ENCODE results near the gene SCN1A. TPM values are rescaled to one million over a fixed set of nuclear protein-coding genes. Genes with fewer than 3 reads are reported as not detected.

Gene SCN1A
- total and polyA plus RNA-seq, 2 experiments from 2014 or later: 1.2 to 1.3 TPM

DNA sequence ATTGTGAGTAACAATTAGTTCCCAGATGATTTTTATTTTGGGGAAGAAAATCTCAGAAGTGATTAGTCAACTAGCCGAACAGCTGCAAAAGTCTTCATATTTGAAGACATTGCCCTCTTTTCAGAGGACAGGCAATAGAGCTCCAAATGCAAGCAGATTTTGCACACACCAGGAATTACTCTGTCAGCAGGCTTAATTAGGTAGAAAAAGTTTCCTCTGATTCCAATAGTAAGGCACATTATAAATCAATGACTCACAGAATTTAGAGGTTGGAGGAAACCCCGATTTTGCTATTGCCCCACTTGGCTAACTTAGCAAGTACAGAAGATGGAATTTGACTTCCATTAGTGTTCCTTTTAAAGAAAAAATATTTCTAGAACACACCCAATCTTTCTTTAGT lies 30.7 kb upstream of the SCN1A start:
- Mint-ChIP-seq H3K9me3 (no peaks in the 10 kb centered on the region), H3K4me1 (no peaks in the 10 kb centered on the region), H3K27me3 (ENCODE audit: insufficient read depth, low read depth, poor library complexity) (peaks cover 2% of the 10 kb centered on the region), H3K27ac (no peak overlapping the region), H3K4me3 (no peak overlapping the region), H3K36me3 (ENCODE audit: low read depth) (no peaks in the 10 kb centered on the region)
- H3F3A ChIP-seq (replicated peaks; ENCODE audit: low read depth): no peaks in the 10 kb centered on the region
- DNase-seq (ENCODE audit: low spot score) (no peak), ATAC-seq (no peak)
- no peak overlapping the region for H3K4me2 ChIP-seq
- H3K27me3 ChIP-seq (ENCODE audit: insufficient read depth): no peaks in the 10 kb centered on the region
- H3K9me2 ChIP-seq (ENCODE audit: insufficient read depth): no peaks in the 10 kb centered on the region; the same call in 1 of the 2 replicates
- H2AFZ ChIP-seq: no peak overlapping the region
- H3K4me3 ChIP-seq: no peak overlapping the region
- H3K4me1 ChIP-seq (ENCODE audit: insufficient read depth): no peaks in the 10 kb centered on the region
- H4K20me1 ChIP-seq (replicated peaks; ENCODE audit: insufficient read depth): no peaks in the 10 kb centered on the region
- no peak overlapping the region for H3K27ac ChIP-seq (ENCODE audit: low read depth)
- TF ChIP-seq ZNF331 (CRISPR knock-in tag; IDR thresholded peaks at IDR 0.05; ENCODE audit: low read depth) (no peak), POLR2AphosphoS5 (IDR thresholded peaks at IDR 0.05; ENCODE audit: low read depth) (no peak), CREB1 (CRISPR knock-in tag; IDR thresholded peaks at IDR 0.05; ENCODE audit: low read depth) (no peak), STAT1 (IDR thresholded peaks at IDR 0.05; ENCODE audit: unreplicated experiment) (no peak)
- TF ChIP-seq, protein P1, sequence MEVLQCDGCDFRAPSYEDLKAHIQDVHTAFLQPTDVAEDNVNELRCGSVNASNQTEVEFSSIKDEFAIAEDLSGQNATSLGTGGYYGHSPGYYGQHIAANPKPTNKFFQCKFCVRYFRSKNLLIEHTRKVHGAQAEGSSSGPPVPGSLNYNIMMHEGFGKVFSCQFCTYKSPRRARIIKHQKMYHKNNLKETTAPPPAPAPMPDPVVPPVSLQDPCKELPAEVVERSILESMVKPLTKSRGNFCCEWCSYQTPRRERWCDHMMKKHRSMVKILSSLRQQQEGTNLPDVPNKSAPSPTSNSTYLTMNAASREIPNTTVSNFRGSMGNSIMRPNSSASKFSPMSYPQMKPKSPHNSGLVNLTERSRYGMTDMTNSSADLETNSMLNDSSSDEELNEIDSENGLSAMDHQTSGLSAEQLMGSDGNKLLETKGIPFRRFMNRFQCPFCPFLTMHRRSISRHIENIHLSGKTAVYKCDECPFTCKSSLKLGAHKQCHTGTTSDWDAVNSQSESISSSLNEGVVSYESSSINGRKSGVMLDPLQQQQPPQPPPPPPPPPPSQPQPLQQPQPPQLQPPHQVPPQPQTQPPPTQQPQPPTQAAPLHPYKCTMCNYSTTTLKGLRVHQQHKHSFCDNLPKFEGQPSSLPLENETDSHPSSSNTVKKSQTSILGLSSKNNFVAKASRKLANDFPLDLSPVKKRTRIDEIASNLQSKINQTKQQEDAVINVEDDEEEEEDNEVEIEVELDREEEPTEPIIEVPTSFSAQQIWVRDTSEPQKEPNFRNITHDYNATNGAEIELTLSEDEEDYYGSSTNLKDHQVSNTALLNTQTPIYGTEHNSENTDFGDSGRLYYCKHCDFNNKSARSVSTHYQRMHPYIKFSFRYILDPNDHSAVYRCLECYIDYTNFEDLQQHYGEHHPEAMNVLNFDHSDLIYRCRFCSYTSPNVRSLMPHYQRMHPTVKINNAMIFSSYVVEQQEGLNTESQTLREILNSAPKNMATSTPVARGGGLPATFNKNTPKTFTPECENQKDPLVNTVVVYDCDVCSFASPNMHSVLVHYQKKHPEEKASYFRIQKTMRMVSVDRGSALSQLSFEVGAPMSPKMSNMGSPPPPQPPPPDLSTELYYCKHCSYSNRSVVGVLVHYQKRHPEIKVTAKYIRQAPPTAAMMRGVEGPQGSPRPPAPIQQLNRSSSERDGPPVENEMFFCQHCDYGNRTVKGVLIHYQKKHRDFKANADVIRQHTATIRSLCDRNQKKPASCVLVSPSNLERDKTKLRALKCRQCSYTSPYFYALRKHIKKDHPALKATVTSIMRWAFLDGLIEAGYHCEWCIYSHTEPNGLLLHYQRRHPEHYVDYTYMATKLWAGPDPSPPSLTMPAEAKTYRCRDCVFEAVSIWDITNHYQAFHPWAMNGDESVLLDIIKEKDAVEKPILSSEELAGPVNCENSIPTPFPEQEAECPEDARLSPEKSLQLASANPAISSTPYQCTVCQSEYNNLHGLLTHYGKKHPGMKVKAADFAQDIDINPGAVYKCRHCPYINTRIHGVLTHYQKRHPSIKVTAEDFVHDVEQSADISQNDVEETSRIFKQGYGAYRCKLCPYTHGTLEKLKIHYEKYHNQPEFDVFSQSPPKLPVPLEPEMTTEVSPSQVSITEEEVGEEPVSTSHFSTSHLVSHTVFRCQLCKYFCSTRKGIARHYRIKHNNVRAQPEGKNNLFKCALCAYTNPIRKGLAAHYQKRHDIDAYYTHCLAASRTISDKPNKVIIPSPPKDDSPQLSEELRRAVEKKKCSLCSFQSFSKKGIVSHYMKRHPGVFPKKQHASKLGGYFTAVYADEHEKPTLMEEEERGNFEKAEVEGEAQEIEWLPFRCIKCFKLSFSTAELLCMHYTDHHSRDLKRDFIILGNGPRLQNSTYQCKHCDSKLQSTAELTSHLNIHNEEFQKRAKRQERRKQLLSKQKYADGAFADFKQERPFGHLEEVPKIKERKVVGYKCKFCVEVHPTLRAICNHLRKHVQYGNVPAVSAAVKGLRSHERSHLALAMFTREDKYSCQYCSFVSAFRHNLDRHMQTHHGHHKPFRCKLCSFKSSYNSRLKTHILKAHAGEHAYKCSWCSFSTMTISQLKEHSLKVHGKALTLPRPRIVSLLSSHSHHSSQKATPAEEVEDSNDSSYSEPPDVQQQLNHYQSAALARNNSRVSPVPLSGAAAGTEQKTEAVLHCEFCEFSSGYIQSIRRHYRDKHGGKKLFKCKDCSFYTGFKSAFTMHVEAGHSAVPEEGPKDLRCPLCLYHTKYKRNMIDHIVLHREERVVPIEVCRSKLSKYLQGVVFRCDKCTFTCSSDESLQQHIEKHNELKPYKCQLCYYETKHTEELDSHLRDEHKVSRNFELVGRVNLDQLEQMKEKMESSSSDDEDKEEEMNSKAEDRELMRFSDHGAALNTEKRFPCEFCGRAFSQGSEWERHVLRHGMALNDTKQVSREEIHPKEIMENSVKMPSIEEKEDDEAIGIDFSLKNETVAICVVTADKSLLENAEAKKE (CRISPR knock-in tag; IDR thresholded peaks at IDR 0.05): no peak
- TF ChIP-seq, protein P2, sequence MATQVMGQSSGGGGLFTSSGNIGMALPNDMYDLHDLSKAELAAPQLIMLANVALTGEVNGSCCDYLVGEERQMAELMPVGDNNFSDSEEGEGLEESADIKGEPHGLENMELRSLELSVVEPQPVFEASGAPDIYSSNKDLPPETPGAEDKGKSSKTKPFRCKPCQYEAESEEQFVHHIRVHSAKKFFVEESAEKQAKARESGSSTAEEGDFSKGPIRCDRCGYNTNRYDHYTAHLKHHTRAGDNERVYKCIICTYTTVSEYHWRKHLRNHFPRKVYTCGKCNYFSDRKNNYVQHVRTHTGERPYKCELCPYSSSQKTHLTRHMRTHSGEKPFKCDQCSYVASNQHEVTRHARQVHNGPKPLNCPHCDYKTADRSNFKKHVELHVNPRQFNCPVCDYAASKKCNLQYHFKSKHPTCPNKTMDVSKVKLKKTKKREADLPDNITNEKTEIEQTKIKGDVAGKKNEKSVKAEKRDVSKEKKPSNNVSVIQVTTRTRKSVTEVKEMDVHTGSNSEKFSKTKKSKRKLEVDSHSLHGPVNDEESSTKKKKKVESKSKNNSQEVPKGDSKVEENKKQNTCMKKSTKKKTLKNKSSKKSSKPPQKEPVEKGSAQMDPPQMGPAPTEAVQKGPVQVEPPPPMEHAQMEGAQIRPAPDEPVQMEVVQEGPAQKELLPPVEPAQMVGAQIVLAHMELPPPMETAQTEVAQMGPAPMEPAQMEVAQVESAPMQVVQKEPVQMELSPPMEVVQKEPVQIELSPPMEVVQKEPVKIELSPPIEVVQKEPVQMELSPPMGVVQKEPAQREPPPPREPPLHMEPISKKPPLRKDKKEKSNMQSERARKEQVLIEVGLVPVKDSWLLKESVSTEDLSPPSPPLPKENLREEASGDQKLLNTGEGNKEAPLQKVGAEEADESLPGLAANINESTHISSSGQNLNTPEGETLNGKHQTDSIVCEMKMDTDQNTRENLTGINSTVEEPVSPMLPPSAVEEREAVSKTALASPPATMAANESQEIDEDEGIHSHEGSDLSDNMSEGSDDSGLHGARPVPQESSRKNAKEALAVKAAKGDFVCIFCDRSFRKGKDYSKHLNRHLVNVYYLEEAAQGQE (IDR thresholded peaks at IDR 0.05; ENCODE audit: unreplicated experiment): no peak
- no peaks in the 10 kb centered on the region for H3K36me3 ChIP-seq (ENCODE audit: insufficient read depth)
- no peaks in the 10 kb centered on the region for H3K79me2 ChIP-seq (replicated peaks; ENCODE audit: insufficient read depth)

Data from GM23338 (cell line).